Adipocyte (in vitro differentiated cells): Measurements from ENCODE around the gene PTGDR2.

Source experiments
- DNase-seq: peaks from one replicate; pipeline ENCODE4 v3.0.0-alpha.2; 2015; ENCODE audit warnings: low read depth
- H3K27me3 ChIP-seq: replicated peaks from 2 replicates; pipeline ENCODE4 v1.7.0; 2013; ENCODE audit warnings: mild to moderate bottlenecking, low read length, moderate library complexity; ENCODE audit not compliant: control insufficient read depth, insufficient read depth
- H3K36me3 ChIP-seq: 2 replicates; pipeline ENCODE4 v1.7.0; 2013; ENCODE audit warnings: low read length, mild to moderate bottlenecking, moderate library complexity; ENCODE audit not compliant: control insufficient read depth, insufficient read depth, severe bottlenecking
- H3K4me1 ChIP-seq: 2 replicates; pipeline ENCODE4 v1.7.0; 2013; ENCODE audit warnings: mild to moderate bottlenecking, low read length, moderate library complexity; ENCODE audit not compliant: control insufficient read depth, insufficient read depth
- H3K4me3 ChIP-seq: 2 replicates; pipeline ENCODE4 v1.7.0; 2013; ENCODE audit warnings: mild to moderate bottlenecking, low read length, moderate library complexity
- H3K9ac ChIP-seq: 2 replicates; pipeline ENCODE4 v1.7.0; 2013; ENCODE audit warnings: mild to moderate bottlenecking, low read length, moderate library complexity
- H3K9me3 ChIP-seq: 2 replicates; pipeline ENCODE4 v1.7.0; 2013; ENCODE audit warnings: mild to moderate bottlenecking, low read length, moderate library complexity; ENCODE audit not compliant: control insufficient read depth

Gene PTGDR2

GRCh38 chr11:60844045-60844869 is 11.5 kb downstream of the PTGDR2 start:
- Histone ChIP-seq H3K36me3 (peaks cover 12% of the 10 kb centered on the region), H3K4me1 (peaks cover 47% of the 10 kb centered on the region), H3K27me3 (no peaks in the 10 kb centered on the region), H3K9me3 (no peaks in the 10 kb centered on the region), H3K9ac (peak overlapping the region; percentile 94), H3K4me3 (peak overlapping the region; percentile 97)
- DNase-seq: no peak

GRCh38 chr11:60842668-60843600 is 12.8 kb downstream of the PTGDR2 start:
- Histone ChIP-seq H3K27me3 (peaks cover 2% of the 10 kb centered on the region), H3K36me3 (no peaks in the 10 kb centered on the region), H3K9me3 (no peaks in the 10 kb centered on the region), H3K4me1 (peaks cover 47% of the 10 kb centered on the region), H3K4me3 (peak overlapping the region; percentile 97), H3K9ac (peak overlapping the region; percentile 94)
- DNase-seq: peak; percentile 25

GRCh38 chr11:60841797-60842667 is 13.7 kb downstream of the PTGDR2 start, which contains the start of gene CCDC86:
TSS of gene CCDC86 (plus strand) at chr11:60842113. CDS start at chr11:60842125, 12 bp downstream.
- peak; percentile 97 for DNase-seq
- Histone ChIP-seq H3K4me3 (peak within 1 kb of the TSS; percentile 97), H3K36me3 (no peaks in the 10 kb centered on the region), H3K9ac (peak within 1 kb of the TSS; percentile 94), H3K9me3 (no peaks in the 10 kb centered on the region), H3K4me1 (peaks cover 47% of the 10 kb centered on the region), H3K27me3 (peaks cover 9% of the 10 kb centered on the region)

- DNase-seq: peak; percentile 92
- peak overlapping the region; percentile 97 for H3K4me3 ChIP-seq
- H3K27me3 ChIP-seq: peaks cover 9% of the 10 kb centered on the region
These were observed 15.0 kb downstream of the PTGDR2 start for GRCh38 chr11:60840470-60841430.

GRCh38 chr11:60838132-60838531 is 17.6 kb downstream of the PTGDR2 start:
- Histone ChIP-seq H3K4me3 (no peak overlapping the region), H3K4me1 (peaks cover 23% of the 10 kb centered on the region), H3K27me3 (peaks cover 9% of the 10 kb centered on the region), H3K9ac (no peak overlapping the region), H3K9me3 (no peaks in the 10 kb centered on the region), H3K36me3 (no peaks in the 10 kb centered on the region)
- peak; percentile 25 for DNase-seq

More at GRCh38 chr11:60840470-60841430, 15.0 kb downstream of the PTGDR2 start:
- Histone ChIP-seq H3K9ac (peak overlapping the region; percentile 94), H3K4me1 (peaks cover 47% of the 10 kb centered on the region), H3K9me3 (no peaks in the 10 kb centered on the region), H3K36me3 (no peaks in the 10 kb centered on the region)

GRCh38 chr11:60836866-60837515 is 18.8 kb downstream of the PTGDR2 start:
- no peak overlapping the region for H3K9ac ChIP-seq
- H3K9me3 ChIP-seq: no peaks in the 10 kb centered on the region
- H3K27me3 ChIP-seq: peaks cover 9% of the 10 kb centered on the region
- no peak for DNase-seq
- H3K4me3 ChIP-seq: no peak overlapping the region
- peaks cover 27% of the 10 kb centered on the region for H3K4me1 ChIP-seq
- no peaks in the 10 kb centered on the region for H3K36me3 ChIP-seq

- Histone ChIP-seq H3K9ac (no peak overlapping the region), H3K9me3 (no peaks in the 10 kb centered on the region), H3K36me3 (no peaks in the 10 kb centered on the region), H3K27me3 (peaks cover 9% of the 10 kb centered on the region), H3K4me1 (peaks cover 23% of the 10 kb centered on the region), H3K4me3 (no peak overlapping the region)
- DNase-seq: no peak
These were observed 20.3 kb downstream of the PTGDR2 start for GRCh38 chr11:60835534-60835846.

- Histone ChIP-seq H3K4me3 (no peak overlapping the region), H3K36me3 (no peaks in the 10 kb centered on the region), H3K4me1 (peaks cover 17% of the 10 kb centered on the region), H3K9ac (no peak overlapping the region), H3K9me3 (no peaks in the 10 kb centered on the region), H3K27me3 (peaks cover 9% of the 10 kb centered on the region)
- DNase-seq: no peak
These were observed 20.8 kb downstream of the PTGDR2 start for GRCh38 chr11:60834742-60835533.

GRCh38 chr11:60831501-60832079 is 24.2 kb downstream of the PTGDR2 start:
- Histone ChIP-seq H3K4me3 (no peak overlapping the region), H3K27me3 (peaks cover 26% of the 10 kb centered on the region), H3K36me3 (no peaks in the 10 kb centered on the region), H3K9ac (no peak overlapping the region), H3K4me1 (peaks cover 16% of the 10 kb centered on the region), H3K9me3 (no peaks in the 10 kb centered on the region)
- no peak for DNase-seq
